HUES48 (cell line): Measurements from ENCODE around the gene MPPED2.

Source experiments
- H3K27ac ChIP-seq: one replicate; pipeline ENCODE4 v1.7.0; 2013; ENCODE audit warnings: low read depth, low read length, inconsistent platforms
- H3K27me3 ChIP-seq: 2 replicates; pipeline ENCODE4 v1.6.1; 2013; ENCODE audit warnings: mild to moderate bottlenecking, low read length; ENCODE audit not compliant: control insufficient read depth, insufficient read depth
- H3K36me3 ChIP-seq: 2 replicates; pipeline ENCODE4 v1.6.1; 2013; ENCODE audit warnings: low read length; ENCODE audit not compliant: control insufficient read depth, insufficient read depth
- H3K4me1 ChIP-seq: 2 replicates; pipeline ENCODE4 v1.6.1; 2013; ENCODE audit warnings: mild to moderate bottlenecking, low read length; ENCODE audit not compliant: control insufficient read depth, insufficient read depth
- H3K4me3 ChIP-seq: 2 replicates; pipeline ENCODE4 v1.5.1; 2013; ENCODE audit warnings: mild to moderate bottlenecking, low read depth, low read length
- H3K9ac ChIP-seq: 2 replicates; pipeline ENCODE4 v1.6.1; 2013; ENCODE audit warnings: mild to moderate bottlenecking, low read depth, low read length, moderate library complexity
- H3K9me3 ChIP-seq: 2 replicates; pipeline ENCODE4 v1.6.1; 2013; ENCODE audit warnings: low read length; ENCODE audit not compliant: control insufficient read depth, insufficient read depth

MPPED2 gene

DNA sequence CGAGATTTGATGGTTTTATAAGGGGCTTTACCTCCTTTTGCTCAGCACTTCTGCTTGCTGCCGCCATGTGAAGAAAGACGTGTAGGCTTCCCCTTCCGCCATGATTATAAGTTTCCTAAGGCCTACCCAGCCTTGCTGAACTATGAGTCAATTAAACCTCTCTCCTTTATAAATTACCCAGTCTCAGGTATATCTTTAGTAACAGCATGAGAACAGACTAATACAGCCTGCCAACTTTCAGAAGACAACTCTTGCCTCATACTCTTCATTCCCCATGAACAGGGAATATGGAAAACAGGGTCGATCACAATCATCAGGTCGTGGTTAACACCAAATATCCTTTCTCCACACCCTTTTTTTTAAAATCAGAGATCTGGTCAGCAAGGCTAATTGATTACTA is 83.0 kb downstream of the MPPED2 start:
- Histone ChIP-seq H3K27me3 (no peaks in the 10 kb centered on the region), H3K9ac (no peak overlapping the region), H3K4me1 (peaks cover 4% of the 10 kb centered on the region; the same call in 1 of the 2 replicates), H3K36me3 (no peaks in the 10 kb centered on the region), H3K27ac (no peak overlapping the region), H3K4me3 (no peak overlapping the region), H3K9me3 (no peaks in the 10 kb centered on the region)

DNA sequence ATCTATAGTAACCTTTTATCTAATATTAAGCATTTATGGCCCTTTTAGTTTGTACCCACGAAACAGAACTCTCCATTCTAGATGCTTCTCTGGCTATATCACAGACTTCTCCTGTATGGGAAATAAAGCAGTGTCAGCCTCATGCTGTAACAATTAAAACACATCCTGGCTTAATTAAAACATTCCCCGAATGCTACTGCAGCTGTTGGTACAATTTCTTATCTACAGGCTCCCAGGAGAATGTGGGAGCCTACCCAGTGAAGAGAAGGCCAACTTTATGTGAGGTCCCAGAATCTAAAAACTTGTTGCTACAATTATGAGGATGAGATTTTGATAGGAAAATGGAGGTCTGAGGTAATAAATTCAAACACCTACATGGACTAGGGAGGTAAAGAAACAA is 83.8 kb downstream of the MPPED2 start:
- Histone ChIP-seq H3K36me3 (no peaks in the 10 kb centered on the region), H3K4me1 (no peaks in the 10 kb centered on the region), H3K9ac (no peak overlapping the region), H3K9me3 (no peaks in the 10 kb centered on the region), H3K4me3 (no peak overlapping the region), H3K27me3 (no peaks in the 10 kb centered on the region), H3K27ac (no peak overlapping the region)

DNA sequence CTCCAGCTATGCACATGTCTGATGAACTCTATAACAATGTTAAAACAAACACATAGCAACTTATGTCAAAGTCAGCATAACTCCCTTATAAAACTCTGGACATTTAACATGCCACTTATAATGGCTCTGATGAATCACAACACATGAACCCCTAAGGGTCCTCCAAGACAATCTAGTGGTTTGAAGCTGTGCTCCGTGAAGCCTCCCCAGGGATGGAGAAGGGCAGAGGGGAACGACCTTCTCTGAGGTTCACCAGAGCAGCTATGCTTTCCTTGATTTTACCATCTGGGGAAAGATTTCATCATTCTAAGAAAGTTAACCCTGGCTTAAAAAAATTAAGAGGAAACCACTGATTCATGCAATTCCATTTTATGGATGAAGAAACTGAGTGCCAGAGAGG is 84.4 kb downstream of the MPPED2 start:
- H3K4me3 ChIP-seq: no peak overlapping the region
- H3K27ac ChIP-seq: no peak overlapping the region
- no peaks in the 10 kb centered on the region for H3K9me3 ChIP-seq
- no peaks in the 10 kb centered on the region for H3K27me3 ChIP-seq
- no peaks in the 10 kb centered on the region for H3K36me3 ChIP-seq
- no peaks in the 10 kb centered on the region for H3K4me1 ChIP-seq
- no peak overlapping the region for H3K9ac ChIP-seq

DNA sequence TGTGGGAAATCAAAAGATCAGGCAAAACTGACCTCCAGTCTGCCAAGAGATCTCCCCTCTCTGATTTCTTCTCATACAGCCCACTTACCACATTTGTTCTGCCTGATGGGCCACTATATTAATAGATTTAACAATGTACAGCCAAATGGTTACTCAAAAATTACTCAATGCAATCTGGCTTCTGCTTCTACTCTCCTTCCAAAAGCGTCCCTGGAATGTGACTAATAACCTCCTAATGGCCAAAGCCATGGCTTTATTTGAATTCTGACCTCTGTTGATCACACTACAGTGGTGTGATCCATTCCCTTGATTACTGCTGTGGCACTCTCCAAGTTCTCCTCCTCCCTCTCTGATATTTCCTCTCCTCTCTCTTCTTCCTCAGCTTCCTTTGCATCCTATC is 86.2 kb downstream of the MPPED2 start:
- H3K36me3 ChIP-seq: 0 out of 2 replicates have a peak, but pooled peaks cover under 1% of the 10 kb centered on the region
- H3K4me3 ChIP-seq: no peak overlapping the region
- H3K9me3 ChIP-seq: no peaks in the 10 kb centered on the region
- H3K27me3 ChIP-seq: no peaks in the 10 kb centered on the region
- H3K4me1 ChIP-seq: no peaks in the 10 kb centered on the region; the same call in 1 of the 2 replicates
- no peak overlapping the region for H3K9ac ChIP-seq
- H3K27ac ChIP-seq: no peak overlapping the region

DNA sequence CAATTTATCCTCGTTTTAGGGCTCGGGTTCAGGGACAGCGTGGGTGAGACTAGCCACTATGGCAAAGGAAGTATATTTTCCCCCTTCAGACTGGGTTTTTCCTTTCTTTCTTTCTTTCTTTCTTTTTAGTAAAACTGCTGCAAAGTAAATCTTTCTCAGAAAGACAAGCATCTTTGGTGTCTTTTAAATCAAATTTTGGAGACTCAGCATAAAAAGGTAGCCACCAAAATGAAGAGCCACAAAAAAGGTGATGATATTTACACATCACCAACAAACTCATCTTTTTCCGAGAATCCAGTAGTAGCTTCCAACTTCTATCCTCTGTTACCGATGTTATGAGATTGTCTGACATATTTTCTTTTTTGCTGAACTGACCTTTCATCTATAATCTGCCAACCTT is 88.6 kb downstream of the MPPED2 start:
- Histone ChIP-seq H3K9me3 (no peaks in the 10 kb centered on the region), H3K27me3 (no peaks in the 10 kb centered on the region), H3K27ac (no peak overlapping the region), H3K4me1 (no peaks in the 10 kb centered on the region; the same call in 1 of the 2 replicates), H3K4me3 (no peak overlapping the region), H3K9ac (no peak overlapping the region), H3K36me3 (peaks cover 3% of the 10 kb centered on the region; the same call in 1 of the 2 replicates)

DNA sequence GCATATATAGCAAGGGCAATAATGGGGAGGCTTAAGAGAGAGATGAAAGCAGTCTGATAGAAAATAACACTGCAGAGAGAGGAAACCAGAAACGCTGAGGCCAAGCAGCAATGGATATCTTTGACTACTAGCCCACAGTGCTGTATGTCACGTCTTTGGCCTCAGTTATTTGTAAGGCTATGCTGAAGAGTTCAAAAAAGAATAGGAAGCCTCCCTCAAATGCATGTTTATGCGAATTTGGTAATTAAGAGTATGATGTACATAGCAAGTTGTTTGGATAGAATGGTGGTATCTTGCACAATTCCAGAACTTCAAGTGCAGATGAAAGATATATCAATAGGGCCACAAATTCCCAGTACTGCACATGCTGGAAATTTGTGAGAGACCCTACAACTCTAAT is 89.2 kb downstream of the MPPED2 start:
- no peak overlapping the region for H3K27ac ChIP-seq
- H3K4me3 ChIP-seq: no peak overlapping the region
- no peaks in the 10 kb centered on the region for H3K27me3 ChIP-seq
- no peaks in the 10 kb centered on the region; the same call in 1 of the 2 replicates for H3K4me1 ChIP-seq
- H3K9me3 ChIP-seq: no peaks in the 10 kb centered on the region
- H3K9ac ChIP-seq: no peak overlapping the region
- peaks cover 3% of the 10 kb centered on the region; the same call in 1 of the 2 replicates for H3K36me3 ChIP-seq

DNA sequence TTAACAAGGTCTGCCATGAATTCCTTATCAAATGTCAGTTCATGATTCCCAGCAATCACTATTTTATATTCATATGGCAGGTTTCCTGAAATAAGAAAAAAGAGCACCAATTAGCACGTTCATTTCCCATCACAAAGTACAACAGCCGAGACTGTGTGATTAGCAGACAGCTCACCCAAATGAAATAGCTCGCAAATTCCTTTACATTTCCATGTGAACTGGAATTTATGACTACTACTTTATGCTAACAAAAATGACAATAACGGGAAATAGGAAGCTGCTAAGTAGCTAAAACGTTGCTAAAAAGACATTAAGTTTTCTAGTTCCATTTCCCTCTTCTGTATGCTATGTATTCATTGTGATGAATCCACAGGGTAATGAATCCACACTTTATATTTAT is 90.7 kb downstream of the MPPED2 start:
- Histone ChIP-seq H3K27ac (no peak overlapping the region), H3K4me1 (peaks cover 1% of the 10 kb centered on the region; the same call in 1 of the 2 replicates), H3K36me3 (peaks cover 3% of the 10 kb centered on the region; the same call in 1 of the 2 replicates), H3K27me3 (no peaks in the 10 kb centered on the region), H3K9me3 (no peaks in the 10 kb centered on the region), H3K9ac (no peak overlapping the region), H3K4me3 (no peak overlapping the region)

DNA sequence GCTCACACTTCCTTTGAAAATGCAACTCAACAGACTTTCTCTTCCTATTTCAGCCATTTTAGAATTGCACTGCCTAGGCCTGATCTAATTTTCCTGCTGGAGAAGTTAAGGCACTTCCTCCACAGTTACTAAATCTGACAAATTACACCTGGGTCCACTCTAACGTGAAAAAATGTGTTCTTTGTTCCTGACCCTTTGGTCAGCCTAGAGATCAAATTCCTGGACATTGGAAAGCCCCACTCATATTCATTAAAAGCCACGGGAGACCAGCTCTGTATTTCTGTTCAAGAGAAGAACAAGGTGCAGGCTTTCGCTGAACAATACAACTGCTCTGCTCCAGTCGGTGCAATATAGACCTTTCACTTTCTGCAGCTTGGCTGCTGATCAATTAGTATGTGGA is 96.6 kb downstream of the MPPED2 start:
- no peaks in the 10 kb centered on the region for H3K27me3 ChIP-seq
- H3K4me3 ChIP-seq: no peak overlapping the region
- no peaks in the 10 kb centered on the region for H3K9me3 ChIP-seq
- peaks cover 26% of the 10 kb centered on the region for H3K4me1 ChIP-seq
- H3K9ac ChIP-seq: no peak overlapping the region
- no peaks in the 10 kb centered on the region for H3K36me3 ChIP-seq
- H3K27ac ChIP-seq: no peak overlapping the region

DNA sequence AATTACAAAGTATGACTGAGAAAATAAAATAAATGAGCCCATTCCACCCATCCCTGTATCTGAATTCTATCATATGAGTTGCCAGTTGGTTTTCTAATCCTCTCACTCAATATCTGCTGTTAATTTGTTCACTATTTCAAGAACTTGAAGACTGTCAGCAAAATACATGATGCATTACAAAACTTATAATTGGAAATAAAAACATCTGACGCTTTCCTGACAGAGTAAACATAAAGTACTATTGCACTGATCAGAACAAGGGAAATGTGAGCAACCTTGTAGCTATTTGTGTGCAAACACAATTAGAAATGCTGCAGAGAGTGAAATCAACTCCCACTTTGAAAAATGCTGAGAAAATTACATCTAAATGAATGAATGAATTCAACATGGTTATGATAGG is 97.1 kb downstream of the MPPED2 start:
- no peaks in the 10 kb centered on the region for H3K36me3 ChIP-seq
- H3K9me3 ChIP-seq: no peaks in the 10 kb centered on the region
- no peak overlapping the region for H3K27ac ChIP-seq
- H3K4me3 ChIP-seq: no peak overlapping the region
- no peaks in the 10 kb centered on the region for H3K27me3 ChIP-seq
- H3K4me1 ChIP-seq: peaks cover 28% of the 10 kb centered on the region
- no peak overlapping the region for H3K9ac ChIP-seq

DNA sequence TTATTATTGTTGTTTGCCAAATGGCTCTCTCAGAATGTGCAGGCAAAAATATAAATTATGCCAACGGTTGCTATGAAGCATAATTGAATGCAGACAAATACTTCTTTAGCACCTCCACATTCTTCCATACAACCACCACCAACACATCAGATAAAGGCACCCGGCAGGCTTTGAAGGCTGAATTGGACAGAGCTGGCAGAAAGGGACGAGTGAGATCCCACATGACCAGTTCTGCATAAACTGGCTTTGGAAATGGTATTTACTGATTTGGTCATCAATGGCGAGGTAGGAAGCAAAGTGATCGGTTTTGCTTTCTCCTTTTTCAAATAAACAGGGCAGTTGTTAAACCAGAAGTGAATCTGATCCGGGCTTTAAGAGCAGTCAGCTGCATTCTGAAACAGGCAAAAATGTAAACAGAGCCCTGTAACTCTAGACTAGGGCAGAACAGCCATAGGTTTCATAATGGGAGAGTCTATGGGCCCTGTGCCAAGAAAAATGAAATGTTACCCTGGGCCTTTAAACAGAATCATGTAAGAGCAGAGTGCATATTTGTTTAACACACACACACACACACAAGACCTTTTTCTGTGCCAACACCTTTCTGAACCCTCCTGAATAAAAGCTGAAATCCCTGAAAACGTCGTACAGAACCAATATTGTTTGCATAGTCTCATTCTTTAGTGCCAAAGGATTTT is 97.7 kb downstream of the MPPED2 start:
- no peak overlapping the region for H3K4me3 ChIP-seq
- H3K4me1 ChIP-seq: peaks cover 35% of the 10 kb centered on the region
- H3K36me3 ChIP-seq: no peaks in the 10 kb centered on the region
- H3K9me3 ChIP-seq: no peaks in the 10 kb centered on the region
- H3K9ac ChIP-seq: no peak overlapping the region
- H3K27ac ChIP-seq: no peak overlapping the region
- no peaks in the 10 kb centered on the region for H3K27me3 ChIP-seq

DNA sequence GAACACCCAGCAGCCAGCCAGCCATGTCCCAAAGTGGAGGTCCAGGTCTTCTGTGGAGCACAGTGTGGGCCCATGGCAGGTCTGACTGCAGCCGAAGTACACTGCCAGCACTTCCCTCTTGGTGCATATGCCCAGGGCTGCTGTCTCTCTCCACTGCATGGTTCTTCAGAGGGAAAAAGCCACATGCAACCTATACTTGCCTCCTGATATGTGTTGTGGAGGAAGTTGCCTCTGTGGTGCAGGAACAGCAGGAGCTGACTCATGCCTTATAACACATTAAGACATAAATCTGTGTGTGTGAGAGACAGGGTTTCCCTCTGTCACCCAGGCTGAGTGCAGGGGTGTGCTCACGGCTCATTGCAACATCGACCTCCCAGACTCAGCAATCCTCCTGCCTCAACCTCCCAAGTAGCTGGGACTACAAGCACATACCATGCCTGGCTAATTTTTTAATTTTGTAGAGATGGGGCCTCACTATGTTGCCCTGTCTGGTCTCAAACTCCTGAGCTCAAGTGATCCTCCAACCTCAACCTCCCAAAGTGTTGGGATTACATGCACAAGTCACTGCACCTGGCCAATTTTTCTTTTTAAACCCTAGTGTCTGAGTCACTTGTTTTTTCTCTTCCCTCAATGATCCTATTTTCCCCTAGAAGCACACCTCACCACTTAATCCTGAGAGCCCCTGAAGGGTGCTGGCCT is 98.8 kb downstream of the MPPED2 start:
- Histone ChIP-seq H3K9ac (no peak overlapping the region), H3K4me1 (peaks cover 44% of the 10 kb centered on the region), H3K27ac (no peak overlapping the region), H3K4me3 (no peak overlapping the region), H3K27me3 (no peaks in the 10 kb centered on the region), H3K9me3 (no peaks in the 10 kb centered on the region), H3K36me3 (no peaks in the 10 kb centered on the region)
